Body of pancreas (tissue), 4 donors: Measurements from ENCODE around the gene RUFY3. TPM values are rescaled to one million over a fixed set of nuclear protein-coding genes. Genes with fewer than 3 reads are reported as not detected.
"Not testable (repeated sequence)": the region's sequence is repeated elsewhere in the genome, so short reads cannot be mapped to it uniquely, and the experiment has no call there.

Experiments
- ATAC-seq: fragments of 150-250 bp; one replicate; pipeline ENCODE4 v1.9.1; 2016
- DNase-seq, 4 donors: peaks; one replicate each; pipeline ENCODE4 v3.0.0-alpha.2; 2019
- H3K27ac ChIP-seq, 4 donors: fragments of 200-600 bp; sonication (generic); 1 replicate in 3 of 4; 2 replicates in 1 of 4; pipeline versions ENCODE4 v1.5.1 to v1.6.1; 2016 to 2019; ENCODE audit warnings: mild to moderate bottlenecking in 1 of 4, mixed read lengths in 1 of 4, moderate library complexity in 1 of 4
- H3K27me3 ChIP-seq, 2 donors: fragments of 200-600 bp; sonication (generic); one replicate each; pipeline ENCODE4 v1.6.0; 2016; ENCODE audit warnings: mild to moderate bottlenecking in 1 of 2
- H3K36me3 ChIP-seq, 2 donors: fragments of 200-600 bp; sonication (generic); replicated peaks in 1 of 2; 2 replicates each; pipeline ENCODE4 v1.5.1; 2016; ENCODE audit warnings: low read depth in 2 of 2; ENCODE audit not compliant: insufficient read depth in 1 of 2
- H3K4me1 ChIP-seq: fragments of 200-600 bp; sonication (generic); one replicate; pipeline ENCODE4 v1.6.0; 2016
- H3K4me3 ChIP-seq, 2 donors: fragments of 200-600 bp; sonication (generic); 1 replicate in 1 of 2; 2 replicates in 1 of 2; pipeline ENCODE4 v1.5.1; 2016 to 2019
- H3K9me3 ChIP-seq, 3 donors: fragments of 200-600 bp; sonication (generic); 1 replicate in 2 of 3; 2 replicates in 1 of 3; pipeline ENCODE4 v1.5.1; 2016
- CTCF ChIP-seq, 7 experiments: fragments of 450-650 bp in 4 of 7; fragments of 200-600 bp in 3 of 7; sonication (generic) in 3 of 7; IDR thresholded peaks; one replicate each; pipeline ENCODE4 v1.5.1; 2016 to 2019; ENCODE audit warnings: antibody characterized with exemption in 7 of 7
- POLR2A ChIP-seq, 3 donors: fragments of 450-650 bp; IDR thresholded peaks; one replicate each; pipeline ENCODE4 v1.6.1; 2016; ENCODE audit warnings: antibody characterized with exemption in 3 of 3, mild to moderate bottlenecking in 2 of 3
- WGBS, 2 donors: methylation state at CpG; one replicate each; pipeline ENCODE4 v1.1.5; 2017; 5-methylcytosine and 5-hydroxymethylcytosine counted together
- intact Hi-C: fragments of 100-400 bp; cut with DNase I; formaldehyde crosslinking; loops from one replicate; pipeline ENCODE4 v1.15.1; 2023
- total RNA-seq, 2 donors: library from RNA; depleted of rRNA; stranded (reverse); fragments of >200 nt; gene quantifications; one replicate each; pipeline ENCODE4 v1.1.0, GENCODE V29; 2016

The RUFY3 gene
- total RNA-seq, 2 donors from 2014 or later = 46.4 to 62.6 TPM

- Histone ChIP-seq H3K36me3 (peaks cover 0 to 2% of the 10 kb centered on the region in 2 donors), H3K9me3 (no peaks in the 10 kb centered on the region), H3K4me3 (peak overlapping the region; percentile 59 to 92), H3K27ac (peak overlapping the region; percentile 63 to 96 (median 89)), H3K4me1 (peaks cover 34% of the 10 kb centered on the region), H3K27me3 (no peaks in the 10 kb centered on the region)
- intact Hi-C loops = no loop called here
- DNase-seq = no peak
- 0 to 1% methylated on average over 19 of the region's 19 CpGs for WGBS, 2 donors
- TF ChIP-seq CTCF (IDR thresholded peaks at IDR 0.05) (no peak), POLR2A (IDR thresholded peaks at IDR 0.05) (no peak)
- no peak for ATAC-seq
Measured at GRCh38 chr4:70688795-70689231, 33.0 kb upstream of the RUFY3 start.

DNA sequence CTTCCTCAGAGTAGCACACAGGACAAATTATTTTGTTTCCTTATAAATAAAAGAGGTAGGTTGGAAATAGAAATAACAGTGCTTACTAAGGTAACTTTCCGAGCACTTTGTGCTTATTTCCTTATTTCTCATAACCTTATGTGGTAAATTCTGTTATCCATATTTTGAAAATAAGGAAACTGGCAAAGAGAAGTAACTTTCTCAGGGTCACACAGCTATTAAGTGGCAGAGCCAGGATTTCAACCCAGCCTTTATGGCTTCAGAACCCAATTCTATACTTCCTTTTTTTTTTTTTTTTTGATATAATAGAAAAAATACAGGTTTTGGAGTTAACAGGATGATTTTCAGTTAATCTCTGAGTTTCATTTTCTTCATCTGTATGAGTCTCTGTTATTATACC is 30.1 kb upstream of the RUFY3 start:
- no peak for DNase-seq
- Histone ChIP-seq H3K27ac (no peak overlapping the region), H3K27me3 (no peaks in the 10 kb centered on the region), H3K4me1 (peaks cover 34% of the 10 kb centered on the region), H3K36me3 (peaks cover 0 to 2% of the 10 kb centered on the region in 2 donors), H3K9me3 (no peaks in the 10 kb centered on the region), H3K4me3 (no peak overlapping the region)
- intact Hi-C loops = no loop called here
- 61 to 90% methylated on average over 1 of the region's 1 CpG for WGBS, 2 donors
- no peak for ATAC-seq
- TF ChIP-seq CTCF (IDR thresholded peaks at IDR 0.05) (no peak), POLR2A (IDR thresholded peaks at IDR 0.05) (no peak)

DNA sequence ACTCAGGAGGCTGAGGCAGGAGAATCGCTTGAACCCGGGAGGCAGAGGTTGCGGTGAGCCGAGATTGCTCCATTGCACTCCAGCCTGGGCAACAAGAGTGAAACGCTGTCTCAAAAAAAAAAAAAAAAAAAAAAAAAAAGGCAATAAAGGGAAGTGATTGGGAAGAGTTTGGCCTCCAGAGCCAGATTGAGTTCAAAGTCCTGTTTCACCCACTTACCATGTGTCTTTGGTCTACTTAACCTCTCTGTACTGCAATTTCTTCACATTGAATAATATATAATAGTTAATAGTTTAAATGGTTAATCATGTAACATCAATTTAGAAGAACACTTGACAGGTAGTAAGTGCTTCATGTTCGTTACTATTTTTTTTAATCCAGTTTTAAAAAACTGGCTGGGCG is 27.1 kb upstream of the RUFY3 start:
- H3K27ac ChIP-seq, intact Hi-C loops, H3K4me3 ChIP-seq, H3K27me3 ChIP-seq, H3K36me3 ChIP-seq, DNase-seq, ATAC-seq, H3K9me3 ChIP-seq: not testable (repeated sequence)
- peaks cover 23% of the 10 kb centered on the region for H3K4me1 ChIP-seq
- 92 to 97% methylated on average over 7 of the region's 7 CpGs for WGBS, 2 donors

DNA sequence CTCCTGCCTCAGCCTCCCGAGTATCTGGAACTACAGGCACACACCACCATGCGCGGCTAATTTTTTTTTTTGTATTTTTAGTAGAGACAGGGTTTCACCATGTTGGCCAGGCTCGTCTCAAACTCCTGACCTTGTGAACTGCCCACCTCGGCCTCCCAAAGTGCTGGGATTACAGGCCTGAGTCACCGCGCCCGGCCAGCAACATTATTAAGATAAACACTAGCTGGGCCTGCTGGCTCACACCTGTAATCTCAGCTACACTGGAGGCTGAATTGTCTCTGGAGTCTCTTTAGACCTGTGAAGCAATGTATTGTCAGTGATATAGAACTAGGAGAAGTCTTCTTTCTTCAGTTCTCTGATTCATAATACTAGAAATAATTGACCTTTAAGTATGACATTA is 23.3 kb upstream of the RUFY3 start:
- DNase-seq, H3K27ac ChIP-seq, H3K4me3 ChIP-seq, intact Hi-C loops, H3K9me3 ChIP-seq, H3K27me3 ChIP-seq, H3K36me3 ChIP-seq, ATAC-seq, H3K4me1 ChIP-seq: not testable (repeated sequence)
- WGBS, 2 donors = 74 to 85% methylated on average over 8 of the region's 8 CpGs

- Histone ChIP-seq H3K4me1 (peaks cover 8% of the 10 kb centered on the region), H3K36me3 (no peaks in the 10 kb centered on the region), H3K27ac (no peak overlapping the region), H3K9me3 (no peaks in the 10 kb centered on the region), H3K27me3 (no peaks in the 10 kb centered on the region), H3K4me3 (no peak overlapping the region)
- TF ChIP-seq CTCF (IDR thresholded peaks at IDR 0.05) (no peak), POLR2A (IDR thresholded peaks at IDR 0.05) (no peak)
- intact Hi-C loops = no loop called here
- ATAC-seq (no peak), DNase-seq (no peak)
- WGBS, 2 donors = 80 to 83% methylated on average over 5 of the region's 5 CpGs
Measured at GRCh38 chr4:70700712-70701111, 21.1 kb upstream of the RUFY3 start.

DNA sequence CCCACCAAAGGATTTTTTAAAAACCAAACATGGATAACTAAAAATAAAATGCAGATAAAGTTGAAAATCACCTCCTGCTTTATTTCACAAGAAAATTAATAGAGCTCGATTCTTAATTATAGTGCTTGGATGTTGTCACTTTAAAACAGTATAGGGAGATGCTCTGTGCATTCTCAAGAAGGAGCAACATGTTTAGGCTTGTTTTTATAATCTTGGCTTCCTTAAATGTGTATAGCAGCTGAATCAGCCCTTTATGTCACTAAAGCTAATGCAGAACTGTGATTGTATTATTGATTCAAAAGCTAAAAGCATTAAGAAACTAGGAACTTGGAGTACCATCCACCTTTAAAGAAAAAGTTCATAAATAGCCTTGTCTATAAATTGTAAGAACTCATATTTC is 20.5 kb upstream of the RUFY3 start:
- H3K27ac ChIP-seq = no peak overlapping the region
- ATAC-seq = no peak
- H3K27me3 ChIP-seq = no peaks in the 10 kb centered on the region
- H3K36me3 ChIP-seq = no peaks in the 10 kb centered on the region
- no peaks in the 10 kb centered on the region for H3K9me3 ChIP-seq
- no peak for DNase-seq
- intact Hi-C loops = no loop called here
- peaks cover 12% of the 10 kb centered on the region for H3K4me1 ChIP-seq
- H3K4me3 ChIP-seq = no peak overlapping the region
- TF ChIP-seq CTCF (IDR thresholded peaks at IDR 0.05) (no peak), POLR2A (IDR thresholded peaks at IDR 0.05) (no peak)
- 67 to 81% methylated on average over 1 of the region's 1 CpG for WGBS, 2 donors

- H3K27ac ChIP-seq, H3K27me3 ChIP-seq, DNase-seq, ATAC-seq, H3K36me3 ChIP-seq, H3K4me3 ChIP-seq, H3K9me3 ChIP-seq, intact Hi-C loops: not testable (repeated sequence)
- H3K4me1 ChIP-seq = peaks cover 24% of the 10 kb centered on the region
- 39 to 45% methylated on average over 2 of the region's 2 CpGs for WGBS, 2 donors
Measured at GRCh38 chr4:70702592-70702991, 19.2 kb upstream of the RUFY3 start.
